Measurements from ENCODE around the gene CFI. TPM values are rescaled to one million over a fixed set of nuclear protein-coding genes. Genes with fewer than 3 reads are reported as not detected.
A peak's percentile ranks its signal among the peaks of the same experiment; 100 is the strongest.

CFI gene
- total RNA-seq: not detected
- not detected for polyA plus RNA-seq
- total RNA-seq: not detected

DNA sequence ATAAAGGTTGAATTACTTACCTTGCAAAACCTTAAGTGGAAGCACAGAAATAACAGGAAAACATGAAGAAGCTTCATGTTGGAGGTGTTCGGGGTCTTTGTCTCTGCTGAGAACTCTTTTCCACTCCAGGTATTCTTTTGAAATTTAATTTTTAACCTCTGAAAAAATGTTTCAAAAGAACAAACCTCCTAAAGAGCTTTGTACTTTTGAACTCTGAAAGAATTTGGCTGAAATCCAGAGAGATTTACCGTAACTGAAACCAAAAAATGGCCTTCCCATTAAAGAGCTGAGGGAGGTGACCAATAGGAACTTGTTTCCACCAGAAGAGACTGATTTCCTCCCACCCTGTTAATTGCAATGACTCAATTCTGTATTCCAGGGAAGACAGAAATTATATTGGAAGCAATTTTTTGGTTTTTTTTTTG lies at the start of gene CFI:
CFI (minus strand) TSS at position 105 of the 425 bp plus-strand sequence; CDS start at position 77, 28 bp downstream.
- no peaks in the 10 kb centered on the region for H3K36me3 Mint-ChIP-seq
- intact Hi-C loops (cut with micrococcal nuclease): loop anchor here in 1 of 2 donors (5.0 kb wide), 1 partner anchor 45 kb away; no protein-coding TSS in a partner anchor
- no peaks in the 10 kb centered on the region for H3K36me3 ChIP-seq (ENCODE audit: control insufficient read depth in 2 of 3, insufficient read depth in 3 of 3, low read length in 3 of 3)
- H3K4me3 Mint-ChIP-seq: no peak within 1 kb of the TSS
- H3K4me1 ChIP-seq (ENCODE audit: control insufficient read depth in 2 of 2, insufficient read depth in 2 of 2, low read length in 2 of 2): no peaks in the 10 kb centered on the region
- H3K27me3 ChIP-seq (ENCODE audit: control insufficient read depth in 2 of 2, insufficient read depth in 2 of 2, low read length in 2 of 2): no peaks in the 10 kb centered on the region
- no peak within 1 kb of the TSS for H3K27ac Mint-ChIP-seq
- H3K27ac ChIP-seq (ENCODE audit: low read depth, low read length): no peak within 1 kb of the TSS
- CTCF ChIA-PET: no interaction called here
- ATAC-seq: no peak
- no peak within 1 kb of the TSS for H3K4me3 ChIP-seq (ENCODE audit: low read length)
- POLR2A ChIA-PET: no interaction called here
- peaks cover 0 to 10% (median 7%) of the 10 kb centered on the region in 5 donors for H3K27me3 Mint-ChIP-seq
- peaks cover 0 to 7% (median 0%) of the 10 kb centered on the region in 11 donors for H3K9me3 Mint-ChIP-seq
- no peak for DNase-seq
- no peaks in the 10 kb centered on the region for H3K4me1 Mint-ChIP-seq
- no peaks in the 10 kb centered on the region for H3K9me3 ChIP-seq (ENCODE audit: control insufficient read depth in 2 of 3, low read length in 3 of 3)

DNA sequence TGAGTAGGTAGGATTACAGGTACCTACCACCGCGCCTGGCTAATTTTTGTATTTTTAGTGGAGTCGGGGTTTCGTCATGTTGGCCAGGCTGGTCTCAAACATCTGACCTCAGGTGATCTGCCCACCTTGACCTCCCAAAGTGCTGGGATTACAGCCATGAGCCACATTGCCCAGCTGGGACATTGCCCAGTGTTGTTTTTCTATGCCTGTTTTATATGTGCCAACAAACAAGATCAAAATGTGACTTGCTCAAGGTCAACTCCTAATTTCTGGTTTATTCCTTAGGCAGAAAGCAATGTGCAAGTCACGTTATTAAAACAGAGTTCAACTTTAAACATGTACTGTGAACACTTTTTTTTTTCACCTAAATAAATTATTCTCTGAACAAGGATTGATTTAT lies 48.8 kb upstream of the CFI start:
- Mint-ChIP-seq H3K36me3 (peaks cover 0 to 36% (median 5%) of the 10 kb centered on the region in 5 donors), H3K27ac (peak overlapping the region in 1 of 9 donors; percentile 44), H3K27me3 (peaks cover 0 to 8% (median 0%) of the 10 kb centered on the region in 5 donors), H3K9me3 (peaks cover 0 to 4% (median 0%) of the 10 kb centered on the region in 11 donors), H3K4me3 (no peak overlapping the region), H3K4me1 (peaks cover 0 to 5% (median 3%) of the 10 kb centered on the region in 7 donors)
- no peaks in the 10 kb centered on the region for H3K4me1 ChIP-seq (ENCODE audit: control insufficient read depth in 2 of 2, insufficient read depth in 2 of 2, low read length in 2 of 2)
- CTCF ChIA-PET: no interaction called here
- H3K27ac ChIP-seq (ENCODE audit: low read depth, low read length): no peak overlapping the region
- intact Hi-C loops (cut with micrococcal nuclease): no loop called here
- no peaks in the 10 kb centered on the region for H3K36me3 ChIP-seq (ENCODE audit: control insufficient read depth in 2 of 3, insufficient read depth in 3 of 3, low read length in 3 of 3)
- H3K27me3 ChIP-seq (ENCODE audit: control insufficient read depth in 2 of 2, insufficient read depth in 2 of 2, low read length in 2 of 2): no peaks in the 10 kb centered on the region
- H3K4me3 ChIP-seq (ENCODE audit: low read length): no peak overlapping the region
- no peaks in the 10 kb centered on the region for H3K9me3 ChIP-seq (ENCODE audit: control insufficient read depth in 2 of 3, low read length in 3 of 3)
- no peak for DNase-seq
- POLR2A ChIA-PET: no interaction called here
- ATAC-seq: no peak

DNA sequence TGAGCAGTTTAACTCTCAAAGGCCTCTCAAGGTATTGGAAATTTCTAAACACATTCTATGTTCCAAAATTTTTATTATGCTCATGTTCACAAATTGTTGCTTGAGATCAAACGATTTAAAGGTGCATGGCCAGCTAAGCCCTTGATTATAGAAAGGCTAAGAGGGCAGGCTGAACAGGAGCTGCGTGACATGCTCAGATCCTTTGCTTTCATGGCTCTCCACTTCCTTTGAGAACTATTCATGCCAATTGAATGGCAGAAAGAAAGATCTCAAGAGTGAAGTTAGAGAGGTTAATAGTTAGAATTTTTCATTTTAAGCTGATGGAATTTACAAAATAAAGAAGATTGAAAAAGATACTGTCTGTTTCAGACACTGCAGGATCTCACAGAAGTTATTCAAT lies 46.7 kb upstream of the CFI start:
- Histone ChIP-seq H3K4me3 (ENCODE audit: low read length) (no peak overlapping the region), H3K27me3 (ENCODE audit: control insufficient read depth in 2 of 2, insufficient read depth in 2 of 2, low read length in 2 of 2) (no peaks in the 10 kb centered on the region), H3K9me3 (ENCODE audit: control insufficient read depth in 2 of 3, low read length in 3 of 3) (no peaks in the 10 kb centered on the region), H3K36me3 (ENCODE audit: control insufficient read depth in 2 of 3, insufficient read depth in 3 of 3, low read length in 3 of 3) (no peaks in the 10 kb centered on the region), H3K4me1 (ENCODE audit: control insufficient read depth in 2 of 2, insufficient read depth in 2 of 2, low read length in 2 of 2) (no peaks in the 10 kb centered on the region), H3K27ac (ENCODE audit: low read depth, low read length) (no peak overlapping the region)
- Mint-ChIP-seq H3K9me3 (peaks cover 0 to 4% (median 0%) of the 10 kb centered on the region in 11 donors), H3K4me1 (peaks cover 0 to 5% (median 0%) of the 10 kb centered on the region in 7 donors), H3K27ac (no peak overlapping the region), H3K36me3 (peaks cover 0 to 20% (median 5%) of the 10 kb centered on the region in 5 donors), H3K4me3 (no peak overlapping the region), H3K27me3 (peaks cover 0 to 5% (median 0%) of the 10 kb centered on the region in 5 donors)
- DNase-seq: no peak
- ChIA-PET POLR2A (no interaction called here), CTCF (interaction anchor here (0.9 kb wide), 1 partner anchor 428 kb away, joined by 3 read pairs; no protein-coding TSS in a partner anchor)
- intact Hi-C loops (cut with micrococcal nuclease): no loop called here
- ATAC-seq: no peak

DNA sequence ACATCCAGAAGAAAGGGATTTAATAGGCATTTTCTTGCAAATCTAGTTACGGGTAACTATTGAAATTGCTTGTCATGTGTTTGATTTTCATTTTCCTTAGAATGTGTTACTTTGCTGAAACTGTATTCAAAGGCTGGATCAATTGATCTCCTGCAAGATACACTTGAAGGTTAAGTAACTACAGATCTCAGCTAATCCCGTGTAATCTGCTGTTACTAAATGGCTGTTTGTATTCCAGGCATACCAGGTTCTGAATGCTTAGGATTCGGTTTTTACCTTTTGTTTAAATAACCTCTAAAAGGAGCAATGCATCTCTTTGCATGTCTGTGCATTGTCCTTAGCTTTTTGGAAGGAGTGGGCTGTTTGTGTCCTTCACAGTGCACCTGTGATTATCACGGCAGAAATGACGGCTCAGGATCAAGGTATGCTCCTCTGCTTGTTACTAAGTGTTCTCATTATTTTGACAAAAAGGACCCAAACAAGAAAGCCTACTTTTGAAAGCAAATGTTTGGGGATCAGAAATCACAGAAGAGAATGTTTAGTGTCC lies 46.2 kb upstream of the CFI start, which contains the start of gene LRIT3:
LRIT3 (plus strand) TSS at position 212 of the 547 bp plus-strand sequence; CDS start at position 307, 95 bp downstream.
- ATAC-seq (no peak), DNase-seq (no peak)
- Mint-ChIP-seq H3K9me3 (peaks cover 0 to 2% (median 0%) of the 10 kb centered on the region in 11 donors), H3K4me1 (peaks cover 0 to under 1% (median 0%) of the 10 kb centered on the region in 7 donors), H3K27ac (no peak within 1 kb of the TSS), H3K36me3 (peaks cover 0 to 14% (median 5%) of the 10 kb centered on the region in 5 donors), H3K27me3 (peaks cover 0 to 5% (median 0%) of the 10 kb centered on the region in 5 donors), H3K4me3 (no peak within 1 kb of the TSS)
- Histone ChIP-seq H3K4me3 (ENCODE audit: low read length) (no peak within 1 kb of the TSS), H3K27ac (ENCODE audit: low read depth, low read length) (no peak within 1 kb of the TSS), H3K4me1 (ENCODE audit: control insufficient read depth in 2 of 2, insufficient read depth in 2 of 2, low read length in 2 of 2) (no peaks in the 10 kb centered on the region), H3K27me3 (ENCODE audit: control insufficient read depth in 2 of 2, insufficient read depth in 2 of 2, low read length in 2 of 2) (no peaks in the 10 kb centered on the region), H3K9me3 (ENCODE audit: control insufficient read depth in 2 of 3, low read length in 3 of 3) (no peaks in the 10 kb centered on the region), H3K36me3 (ENCODE audit: control insufficient read depth in 2 of 3, insufficient read depth in 3 of 3, low read length in 3 of 3) (no peaks in the 10 kb centered on the region)
- POLR2A ChIA-PET: no interaction called here
- CTCF ChIA-PET: interaction anchor here (0.9 kb wide), 1 partner anchor 428 kb away, joined by 3 read pairs; no protein-coding TSS in a partner anchor
- intact Hi-C loops (cut with micrococcal nuclease): no loop called here

DNA sequence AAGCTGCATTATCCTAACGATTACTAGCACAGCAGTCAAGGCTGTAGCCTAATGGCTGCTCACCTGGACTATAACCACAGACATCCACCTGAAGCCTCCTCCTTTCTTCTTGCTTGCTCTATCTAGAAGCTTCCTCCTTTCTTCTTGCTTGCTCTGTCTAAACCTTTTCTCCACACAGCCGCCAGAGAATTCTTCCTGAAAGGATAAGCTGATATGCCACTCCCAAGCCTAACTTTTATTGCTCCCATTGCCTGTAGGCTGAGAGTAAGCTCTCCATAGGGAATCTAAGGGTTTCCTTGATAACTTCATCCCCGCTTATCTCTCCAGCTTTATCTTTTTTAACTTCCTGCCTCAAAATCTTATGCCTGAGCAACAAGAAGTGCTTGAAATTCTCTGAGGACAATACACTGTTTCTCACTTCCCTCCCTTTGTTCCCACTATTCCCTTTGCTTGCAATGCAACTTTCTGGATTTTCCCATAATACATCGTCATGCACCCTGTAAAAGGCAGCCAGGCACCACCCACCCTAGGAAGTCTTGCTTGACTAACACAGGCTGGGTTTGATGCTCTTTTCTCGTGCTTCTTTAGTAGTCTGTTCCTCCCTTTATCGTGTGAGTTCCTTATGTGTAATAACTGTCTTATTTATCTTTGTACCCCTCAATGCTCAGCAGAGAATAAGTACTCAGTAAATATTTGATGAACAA lies 44.7 kb upstream of the CFI start:
- ATAC-seq (no peak), DNase-seq (no peak)
- Histone ChIP-seq H3K27ac (ENCODE audit: low read depth, low read length) (no peak overlapping the region), H3K36me3 (ENCODE audit: control insufficient read depth in 2 of 3, insufficient read depth in 3 of 3, low read length in 3 of 3) (no peaks in the 10 kb centered on the region), H3K9me3 (ENCODE audit: control insufficient read depth in 2 of 3, low read length in 3 of 3) (no peaks in the 10 kb centered on the region), H3K27me3 (ENCODE audit: control insufficient read depth in 2 of 2, insufficient read depth in 2 of 2, low read length in 2 of 2) (no peaks in the 10 kb centered on the region), H3K4me1 (ENCODE audit: control insufficient read depth in 2 of 2, insufficient read depth in 2 of 2, low read length in 2 of 2) (no peaks in the 10 kb centered on the region), H3K4me3 (ENCODE audit: low read length) (no peak overlapping the region)
- Mint-ChIP-seq H3K4me3 (no peak overlapping the region), H3K27me3 (peaks cover 0 to 5% (median 0%) of the 10 kb centered on the region in 5 donors), H3K36me3 (peaks cover 0 to 15% (median 0%) of the 10 kb centered on the region in 5 donors), H3K9me3 (peaks cover 0 to 2% (median 0%) of the 10 kb centered on the region in 11 donors), H3K4me1 (no peaks in the 10 kb centered on the region), H3K27ac (no peak overlapping the region)
- intact Hi-C loops (cut with micrococcal nuclease): no loop called here
- ChIA-PET CTCF (interaction anchor here (0.6 kb wide), 1 partner anchor 287 kb away, joined by 3 read pairs; no protein-coding TSS in a partner anchor), POLR2A (no interaction called here)

DNA sequence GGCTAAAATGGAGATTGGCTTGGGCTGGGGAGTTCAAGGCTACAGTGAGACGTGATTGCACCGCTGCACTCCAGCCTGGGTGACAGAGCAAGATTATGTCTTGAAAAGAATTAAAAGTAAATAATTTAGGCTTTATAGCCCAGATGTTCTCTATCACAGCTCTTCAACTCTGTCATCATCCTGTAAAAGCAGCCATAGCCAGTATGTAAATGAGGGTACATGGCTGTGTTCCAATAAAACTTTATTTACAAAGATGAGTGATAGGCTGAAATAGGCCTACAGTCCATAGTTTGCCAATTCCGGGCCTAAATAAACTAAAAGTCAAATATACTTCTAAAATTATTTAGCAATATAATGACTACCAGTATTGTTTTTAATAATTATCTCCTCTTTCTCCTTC lies 35.2 kb upstream of the CFI start:
- ChIA-PET POLR2A (no interaction called here), CTCF (no interaction called here)
- ATAC-seq: no peak

More for the DNA sequence above, 35.2 kb upstream of the CFI start:
- intact Hi-C loops (cut with micrococcal nuclease): loop anchor here in 1 of 2 donors (10.0 kb wide), 1 partner anchor 138 kb away; no protein-coding TSS in a partner anchor
- Mint-ChIP-seq H3K27ac (no peak overlapping the region), H3K4me1 (peaks cover 0 to 4% (median 0%) of the 10 kb centered on the region in 7 donors), H3K4me3 (no peak overlapping the region), H3K9me3 (peaks cover 0 to 5% (median 0%) of the 10 kb centered on the region in 11 donors), H3K27me3 (peaks cover 0 to 3% (median 0%) of the 10 kb centered on the region in 5 donors), H3K36me3 (peaks cover 0 to 39% (median 23%) of the 10 kb centered on the region in 5 donors)
- DNase-seq: no peak
- no peaks in the 10 kb centered on the region for H3K4me1 ChIP-seq (ENCODE audit: control insufficient read depth in 2 of 2, insufficient read depth in 2 of 2, low read length in 2 of 2)
- H3K27ac ChIP-seq (ENCODE audit: low read depth, low read length): no peak overlapping the region
- H3K4me3 ChIP-seq (ENCODE audit: low read length): no peak overlapping the region
- no peaks in the 10 kb centered on the region for H3K27me3 ChIP-seq (ENCODE audit: control insufficient read depth in 2 of 2, insufficient read depth in 2 of 2, low read length in 2 of 2)
- no peaks in the 10 kb centered on the region for H3K36me3 ChIP-seq (ENCODE audit: control insufficient read depth in 2 of 3, insufficient read depth in 3 of 3, low read length in 3 of 3)
- no peaks in the 10 kb centered on the region for H3K9me3 ChIP-seq (ENCODE audit: control insufficient read depth in 2 of 3, low read length in 3 of 3)
